Activated naive CD4-positive, alpha-beta T cell (primary cell): Measurements from ENCODE around the gene TMEM132E.

Experiments
- DNase-seq, 4 experiments: peaks; one replicate each; lab custom pipeline; 2025; lab: John Stamatoyannopoulos, UW

Gene TMEM132E

GRCh38 chr17:34634551-34635160 is 55.3 kb downstream of the TMEM132E start:
- DNase-seq = no peak

GRCh38 chr17:34635876-34636275 is 56.5 kb downstream of the TMEM132E start:
- DNase-seq = no peak

DNA sequence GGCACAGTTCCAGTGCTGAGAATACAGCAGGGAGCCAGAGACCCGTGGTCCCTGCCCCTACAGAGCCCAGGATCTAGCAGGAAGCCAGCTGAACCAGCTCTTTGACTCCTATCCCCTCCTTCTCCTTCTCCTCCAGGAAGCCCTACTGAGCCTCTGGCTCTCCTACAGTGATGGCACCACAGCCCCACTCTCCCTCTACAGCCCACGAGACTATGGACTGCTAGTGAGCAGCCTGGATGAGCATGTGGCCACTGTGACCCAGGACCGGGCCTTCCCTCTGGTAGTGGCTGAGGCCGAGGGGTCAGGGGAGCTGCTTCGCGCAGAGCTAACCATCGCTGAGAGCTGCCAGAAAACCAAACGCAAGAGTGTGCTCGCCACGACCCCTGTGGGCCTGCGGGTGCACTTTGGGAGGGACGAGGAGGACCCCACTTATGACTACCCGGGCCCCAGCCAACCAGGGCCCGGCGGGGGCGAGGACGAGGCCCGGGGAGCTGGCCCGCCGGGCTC is 57.7 kb downstream of the TMEM132E start:
- DNase-seq = no peak

GRCh38 chr17:34637548-34638525 is 58.5 kb downstream of the TMEM132E start:
- DNase-seq = peak; percentile 48 to 72 (median 60)

DNA sequence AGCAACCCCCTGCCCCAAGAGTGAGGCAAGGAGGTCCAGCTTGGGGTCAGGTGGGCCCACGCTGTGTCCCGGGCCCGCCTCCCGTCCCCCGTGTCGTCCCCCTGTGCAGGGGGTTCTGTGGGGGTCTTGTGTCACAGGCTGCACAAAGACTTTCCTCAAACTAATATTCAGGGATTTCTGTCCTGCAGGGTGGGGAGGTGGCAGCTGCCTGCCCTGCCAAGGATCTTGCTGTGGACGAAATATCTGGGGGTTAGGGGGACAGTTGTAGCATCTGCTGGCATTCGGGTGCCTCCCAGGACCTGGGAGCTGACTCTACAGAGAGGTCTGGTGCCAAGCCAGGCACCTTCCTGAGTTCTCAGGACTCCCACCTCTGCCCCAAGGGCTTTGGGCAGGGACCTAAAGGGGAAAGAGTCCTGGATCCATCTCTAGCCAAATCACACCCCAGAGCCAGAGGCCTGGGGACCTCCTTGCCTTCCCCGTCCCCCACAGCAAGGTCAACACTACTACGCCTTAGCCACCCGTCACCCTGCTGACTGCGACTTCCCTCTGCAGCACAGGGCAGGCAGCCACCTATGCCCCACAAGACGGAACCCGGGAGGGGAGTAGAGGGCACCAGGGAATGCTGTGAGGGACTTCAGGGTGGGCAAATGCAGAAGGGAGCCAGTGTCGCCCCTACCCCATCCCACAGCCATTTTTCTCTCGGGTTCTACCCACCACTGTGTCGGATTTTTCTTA is 59.3 kb downstream of the TMEM132E start:
- DNase-seq = no peak

DNA sequence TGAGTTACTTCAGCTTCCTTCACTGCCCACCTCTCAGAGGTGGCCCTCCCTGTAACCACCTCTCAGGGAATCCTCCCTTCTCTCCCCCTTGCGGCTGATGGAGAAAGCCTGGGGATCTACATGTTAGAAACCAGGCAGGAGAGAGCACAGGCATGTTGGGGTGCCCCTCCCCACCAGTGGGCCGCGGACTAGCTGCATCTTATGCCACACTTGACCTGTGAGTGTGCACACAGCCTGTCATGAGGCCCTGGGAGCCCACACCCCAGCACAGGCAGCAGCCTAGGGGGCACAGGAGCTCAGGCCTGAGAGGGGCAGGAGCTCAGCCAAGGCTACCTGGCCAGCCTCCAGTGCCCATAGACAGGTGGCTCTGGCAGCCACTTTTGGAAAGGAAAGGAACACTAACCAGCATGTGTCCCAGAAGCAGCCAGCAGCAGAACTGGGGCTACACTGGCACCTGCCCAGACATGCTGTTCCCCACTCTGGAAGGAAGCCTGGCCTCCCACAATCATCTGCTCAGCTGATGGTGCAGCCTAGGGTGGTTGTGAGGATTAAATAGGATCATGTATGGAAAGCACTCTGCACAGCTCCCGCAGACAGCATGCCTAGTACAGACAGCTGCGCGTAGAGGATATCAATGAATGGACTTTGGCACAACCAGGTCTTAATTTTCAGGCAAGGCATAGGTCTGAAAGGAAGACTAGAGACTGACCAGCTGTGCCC is 60.5 kb downstream of the TMEM132E start:
- no peak for DNase-seq

DNA sequence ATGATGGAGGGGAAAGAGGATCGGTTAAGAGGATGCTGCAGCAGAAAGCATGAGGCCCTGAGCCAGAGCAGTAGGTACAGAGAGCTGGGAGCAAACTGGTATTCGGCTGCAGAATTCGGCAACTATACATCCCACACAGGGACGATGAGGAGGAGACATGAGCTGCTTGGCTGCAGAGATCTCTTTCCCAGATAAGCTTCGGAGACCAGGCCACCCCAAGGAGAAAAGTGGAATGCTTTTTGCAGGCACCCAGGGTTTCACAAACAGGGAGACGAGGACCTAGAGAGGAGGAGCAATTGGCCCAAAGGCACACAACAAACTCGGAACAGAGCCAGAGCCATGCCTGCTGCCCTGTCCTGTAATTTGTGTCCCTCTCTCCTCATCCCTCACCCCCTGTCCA is 62.0 kb downstream of the TMEM132E start:
- no peak for DNase-seq

GRCh38 chr17:34644941-34645550 is 65.7 kb downstream of the TMEM132E start:
- no peak for DNase-seq

- DNase-seq = no peak
Measured at GRCh38 chr17:34645594-34645993, 66.2 kb downstream of the TMEM132E start.

DNA sequence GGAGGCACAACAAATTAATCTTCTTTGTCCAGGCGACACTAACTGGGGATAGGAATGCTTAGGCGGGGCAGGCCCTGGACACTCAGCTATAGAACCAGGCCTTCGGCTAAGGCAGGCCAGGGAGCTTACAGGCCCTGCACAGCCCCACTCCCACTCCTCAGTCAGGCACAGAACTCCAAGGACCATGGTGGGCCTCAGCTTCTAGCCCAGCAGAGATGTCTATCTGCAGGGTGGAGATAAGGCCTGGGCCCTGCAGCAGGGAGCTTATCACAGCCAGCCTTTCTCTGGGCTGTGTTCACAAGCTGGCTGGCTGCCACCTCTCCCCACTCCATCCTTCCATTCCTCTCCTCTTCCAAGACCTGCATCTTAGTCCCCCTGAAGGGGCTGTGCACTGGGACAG is 68.1 kb downstream of the TMEM132E start:
- DNase-seq = no peak

- no peak for DNase-seq
Measured at GRCh38 chr17:34650051-34650750, 70.8 kb downstream of the TMEM132E start.

- DNase-seq = no peak
Measured at GRCh38 chr17:34651402-34651811, 72.0 kb downstream of the TMEM132E start.

GRCh38 chr17:34652021-34652555 is 72.7 kb downstream of the TMEM132E start:
- no peak for DNase-seq

GRCh38 chr17:34653511-34653910 is 74.1 kb downstream of the TMEM132E start:
- no peak for DNase-seq

DNA sequence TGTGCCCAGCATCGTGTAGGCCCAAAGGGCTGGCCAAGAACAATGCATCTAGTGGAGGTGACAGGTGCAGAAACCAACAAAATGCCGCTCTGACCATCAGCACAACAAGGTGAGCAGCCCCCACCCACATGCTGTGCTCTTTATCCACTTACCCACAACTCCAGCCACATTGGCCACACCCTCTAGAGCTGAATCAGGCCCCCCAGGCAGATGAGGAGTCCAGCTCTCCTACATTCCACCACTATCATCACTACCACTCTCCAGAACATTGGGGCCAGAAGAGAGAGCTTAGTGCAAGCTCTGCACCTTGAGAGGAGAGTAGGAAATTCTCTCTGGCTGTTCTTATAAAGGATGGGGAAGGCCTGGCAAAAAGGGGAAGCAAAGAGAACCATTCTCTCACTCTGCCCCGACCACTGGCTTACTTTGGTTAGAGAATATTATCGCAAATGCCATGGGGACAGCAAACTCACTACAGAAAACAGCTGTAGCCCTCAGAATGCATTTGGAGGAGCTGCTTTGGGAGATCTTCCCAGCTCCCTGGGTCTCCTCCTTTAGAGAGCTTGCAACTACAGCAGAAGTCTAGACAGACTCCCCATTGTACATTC is 75.0 kb downstream of the TMEM132E start:
- no peak for DNase-seq

DNA sequence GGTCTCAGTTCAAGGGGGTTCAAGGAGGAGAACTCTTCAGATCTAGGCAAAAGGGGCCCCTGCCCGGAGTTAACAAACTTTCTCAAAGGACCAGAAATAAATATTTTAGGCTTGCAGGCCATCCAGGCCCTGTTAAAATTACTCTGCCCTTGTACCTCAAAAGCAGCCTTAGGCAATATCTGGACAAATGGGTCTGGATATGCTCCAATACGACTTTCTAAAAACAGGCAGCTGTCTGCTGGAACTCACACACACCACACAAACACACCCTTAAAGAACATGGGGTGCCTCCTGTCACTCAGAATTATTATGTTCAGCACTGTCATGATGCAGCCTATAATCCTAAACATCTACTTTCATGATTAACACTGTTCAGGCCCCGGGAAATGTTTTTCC is 75.5 kb downstream of the TMEM132E start:
- no peak for DNase-seq

DNA sequence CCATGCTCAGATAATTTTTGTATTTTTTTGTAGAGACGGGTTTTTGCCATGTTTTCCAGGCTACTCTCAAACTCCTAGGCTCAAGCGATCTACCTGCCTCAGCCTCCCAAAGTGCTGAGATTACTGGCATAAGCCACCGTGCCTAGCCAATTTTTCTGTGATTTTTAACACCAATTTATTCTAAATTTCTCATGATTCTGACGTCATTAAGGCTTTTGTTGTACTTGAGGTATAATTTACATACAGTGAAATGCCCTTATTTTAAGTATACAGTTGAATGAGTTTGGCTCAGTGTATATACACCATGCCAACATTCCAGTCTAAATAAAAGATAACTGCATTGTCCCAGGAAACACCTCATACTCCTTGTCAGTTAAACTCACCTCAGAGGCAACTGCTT is 77.4 kb downstream of the TMEM132E start:
- no peak for DNase-seq

- no peak for DNase-seq
Measured at GRCh38 chr17:34658811-34659560, 79.6 kb downstream of the TMEM132E start.

- DNase-seq = no peak
Measured at GRCh38 chr17:34663714-34664113, 84.3 kb downstream of the TMEM132E start.
